GM15510 (cell line): Measurements from ENCODE around the gene GAPDHS.

Experiments used
- POLR2A ChIP-seq: IDR thresholded peaks from 3 replicates; pipeline ENCODE4 v1.6.1; 2011; ENCODE audit warnings: borderline replicate concordance; ENCODE audit not compliant: insufficient read length; ENCODE audit errors: extremely low read depth

Gene GAPDHS

GRCh38 chr19:35502751-35503150, 30.5 kb upstream of the GAPDHS start:
- no peak for TF ChIP-seq POLR2A

- no peak for TF ChIP-seq POLR2A
These were observed 27.2 kb upstream of the GAPDHS start for GRCh38 chr19:35506011-35506410.

DNA sequence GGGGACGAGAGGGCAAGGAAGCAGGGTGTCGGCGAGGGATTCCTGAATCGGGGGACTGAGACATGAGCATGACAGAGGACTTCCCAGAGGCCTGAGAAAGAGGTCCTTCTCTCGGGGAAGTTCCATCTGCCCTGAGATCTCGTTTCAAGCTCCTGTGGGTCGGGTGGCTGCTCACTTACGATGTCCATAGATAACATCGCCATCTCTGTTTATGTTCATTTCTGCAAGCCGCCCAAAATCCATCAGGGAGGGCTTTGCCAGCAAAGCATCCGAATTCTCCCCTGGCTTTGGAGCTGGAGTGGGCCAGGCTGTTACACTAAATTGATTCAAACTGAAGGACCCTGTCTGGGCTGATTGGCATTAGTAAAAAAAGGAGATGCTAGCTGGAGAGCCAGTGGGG, 25.7 kb upstream of the GAPDHS start:
- TF ChIP-seq POLR2A = no peak

- TF ChIP-seq POLR2A = no peak
These were observed 25.1 kb upstream of the GAPDHS start for GRCh38 chr19:35508129-35508528.

- TF ChIP-seq POLR2A = no peak
These were observed 24.1 kb upstream of the GAPDHS start for GRCh38 chr19:35509018-35509652.

GRCh38 chr19:35509861-35510625, 23.2 kb upstream of the GAPDHS start:
- TF ChIP-seq POLR2A = no peak

DNA sequence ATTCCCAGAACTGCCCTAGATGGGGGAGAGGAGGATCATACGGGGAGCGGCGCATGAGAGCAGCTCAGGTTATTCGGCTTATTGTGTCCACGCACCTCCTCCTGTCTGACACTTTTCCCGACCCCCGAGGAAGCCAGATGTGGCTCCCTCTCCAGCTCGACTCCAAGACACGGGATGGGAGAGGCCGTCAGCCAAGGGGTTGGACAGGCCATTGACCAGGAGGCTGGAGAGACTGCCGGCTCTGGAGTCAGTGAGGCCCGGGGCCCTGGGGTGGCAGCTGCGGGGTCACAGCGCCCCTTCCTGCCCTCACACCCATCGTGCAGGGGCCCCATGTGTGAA, 22.7 kb upstream of the GAPDHS start:
- no peak for TF ChIP-seq POLR2A

GRCh38 chr19:35511337-35511736, 21.9 kb upstream of the GAPDHS start:
- no peak for TF ChIP-seq POLR2A

- no peak for TF ChIP-seq POLR2A
These were observed 20.2 kb upstream of the GAPDHS start for GRCh38 chr19:35512831-35513627.

GRCh38 chr19:35513628-35514281, 19.5 kb upstream of the GAPDHS start, which contains the start of gene DMKN:
DMKN (minus strand) TSS chr19:35513649; CDS start chr19:35513475, 174 bp downstream.
- TF ChIP-seq POLR2A = no peak

DNA sequence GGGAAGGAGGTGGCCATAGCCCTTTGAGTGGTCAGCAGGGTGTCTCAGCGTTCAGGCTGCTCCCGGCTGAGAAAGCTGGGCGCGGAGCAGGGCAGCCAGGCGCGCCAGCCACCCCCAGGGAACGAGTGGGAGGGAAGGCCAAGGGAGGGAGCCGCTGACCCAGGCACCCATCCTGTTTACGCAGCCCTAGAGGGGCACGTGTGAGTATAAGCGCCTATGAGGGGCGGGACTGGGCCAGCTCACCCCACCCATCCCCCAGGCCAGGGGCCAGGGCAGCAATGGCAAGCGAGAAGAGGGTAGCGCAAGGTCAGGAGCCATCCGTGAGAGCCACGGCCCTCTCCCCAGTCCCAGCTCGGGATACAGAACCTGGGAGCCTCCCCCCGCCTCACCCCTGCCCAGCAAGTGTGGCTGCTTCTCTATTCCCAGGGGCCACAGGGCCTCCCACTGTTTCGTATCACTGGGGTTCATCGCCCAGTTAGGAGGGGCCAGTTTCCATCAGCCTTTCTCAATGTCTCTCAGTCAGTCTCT, 18.9 kb upstream of the GAPDHS start:
- TF ChIP-seq POLR2A = no peak

DNA sequence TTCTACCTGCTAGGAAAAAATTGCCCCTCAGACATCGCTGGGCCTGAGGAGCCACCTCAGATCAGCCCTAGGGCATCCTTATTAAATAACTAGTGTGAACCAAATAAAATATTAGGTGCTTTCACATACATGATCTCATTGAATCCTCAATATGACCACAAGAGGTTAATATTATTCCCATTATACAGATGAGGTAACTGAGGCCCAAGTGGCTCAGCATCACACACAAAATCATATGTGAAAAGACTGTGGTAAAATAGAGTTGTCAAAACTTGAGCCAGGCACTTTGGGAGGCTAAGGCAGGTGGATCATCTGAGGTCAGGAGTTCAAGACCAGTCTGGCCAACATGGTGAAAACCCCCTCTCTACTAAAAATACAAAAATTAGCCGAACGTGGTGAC, 16.9 kb upstream of the GAPDHS start:
- no peak for TF ChIP-seq POLR2A

GRCh38 chr19:35517342-35517741, 15.9 kb upstream of the GAPDHS start:
- TF ChIP-seq POLR2A = no peak

- TF ChIP-seq POLR2A = no peak
These were observed 14.9 kb upstream of the GAPDHS start for GRCh38 chr19:35518313-35518712.

DNA sequence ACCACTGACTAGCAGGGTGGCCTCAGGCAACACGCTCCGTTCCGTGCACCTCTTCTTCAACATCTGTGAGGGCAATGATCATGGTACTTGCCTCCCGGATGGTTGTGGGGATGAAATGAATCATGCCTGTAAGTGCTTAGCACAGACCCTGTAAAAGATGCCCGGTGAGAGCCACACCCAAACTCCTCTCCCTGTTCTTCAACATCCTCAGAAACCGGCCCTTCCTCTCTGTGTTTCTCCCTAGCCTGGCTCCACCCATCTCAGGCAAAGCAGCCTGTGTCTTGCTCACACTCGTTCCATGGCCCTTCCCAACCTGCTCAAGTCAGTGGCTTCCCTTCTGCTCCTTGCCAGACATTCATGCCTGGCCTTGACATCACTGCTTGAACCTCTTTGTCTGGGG, 14.0 kb upstream of the GAPDHS start:
- TF ChIP-seq POLR2A = no peak

- no peak for TF ChIP-seq POLR2A
These were observed 12.0 kb upstream of the GAPDHS start for GRCh38 chr19:35521124-35521743.
